AG09309 (cell line): ENCODE data around the gene OR6S1.

Source experiments
- DNase-seq: peaks from one replicate; pipeline ENCODE4 v3.0.0-alpha.2; 2010; ENCODE audit warnings: low read depth
- H3K4me3 ChIP-seq: 2 replicates; pipeline ENCODE4 v1.5.1; 2011; ENCODE audit warnings: mild to moderate bottlenecking, low read depth, low read length, moderate library complexity; ENCODE audit not compliant: control insufficient read depth
- CTCF ChIP-seq: IDR thresholded peaks from 2 replicates; pipeline ENCODE4 v1.5.1; 2011; ENCODE audit warnings: mild to moderate bottlenecking, low read depth, low read length, inconsistent platforms; ENCODE audit not compliant: insufficient read depth, control insufficient read depth; ENCODE audit errors: missing control alignments

Gene OR6S1

GRCh38 chr14:20684662-20685456 is 43.4 kb upstream of the OR6S1 start:
- DNase-seq: peak; percentile 8
- H3K4me3 ChIP-seq: peak overlapping the region; percentile 93
- no peak for TF ChIP-seq CTCF

DNA sequence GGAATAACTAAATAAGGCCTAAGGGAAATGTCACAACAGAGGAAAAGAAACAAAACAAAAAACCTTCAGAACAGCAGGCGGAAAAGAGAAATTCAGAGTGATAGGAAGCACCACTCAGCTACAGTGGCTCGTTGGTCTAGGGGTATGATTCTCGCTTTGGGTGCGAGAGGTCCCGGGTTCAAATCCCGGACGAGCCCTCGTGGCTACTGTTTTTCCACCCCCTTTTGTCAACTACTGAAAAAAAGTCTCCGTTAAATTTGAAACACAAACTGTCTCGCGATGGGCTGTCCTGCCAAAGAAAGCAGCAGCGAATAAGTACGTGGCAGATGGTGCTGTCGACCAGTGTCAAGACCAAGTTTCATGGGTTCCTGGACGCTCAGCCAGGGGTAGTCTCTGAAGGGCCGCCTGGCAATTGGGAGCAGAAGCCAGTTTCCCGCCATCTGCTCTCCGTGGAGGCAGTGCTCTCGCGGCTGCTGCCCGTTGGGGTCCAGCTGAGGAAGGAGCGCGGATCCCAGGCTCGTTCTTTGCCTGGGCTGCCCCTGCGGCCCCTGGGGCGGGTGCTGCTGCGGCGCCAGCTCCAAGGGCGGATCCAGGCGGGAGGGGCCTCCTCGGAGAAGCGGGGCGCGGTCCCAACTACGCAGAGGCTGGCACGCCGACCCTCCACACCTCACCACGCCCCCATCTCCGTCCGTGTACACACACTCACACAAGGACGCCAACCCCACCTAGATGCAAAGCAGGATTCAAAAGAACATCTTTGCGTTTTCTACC is 42.6 kb upstream of the OR6S1 start, which contains the start of gene RNASE4:
TSS of gene RNASE4 (plus strand) at position 670 of the 771 bp plus-strand sequence. CDS start 14,812 bp downstream, outside the sequence.
- no peak for TF ChIP-seq CTCF
- H3K4me3 ChIP-seq: peak within 1 kb of the TSS; percentile 93
- DNase-seq: peak; percentile 72

DNA sequence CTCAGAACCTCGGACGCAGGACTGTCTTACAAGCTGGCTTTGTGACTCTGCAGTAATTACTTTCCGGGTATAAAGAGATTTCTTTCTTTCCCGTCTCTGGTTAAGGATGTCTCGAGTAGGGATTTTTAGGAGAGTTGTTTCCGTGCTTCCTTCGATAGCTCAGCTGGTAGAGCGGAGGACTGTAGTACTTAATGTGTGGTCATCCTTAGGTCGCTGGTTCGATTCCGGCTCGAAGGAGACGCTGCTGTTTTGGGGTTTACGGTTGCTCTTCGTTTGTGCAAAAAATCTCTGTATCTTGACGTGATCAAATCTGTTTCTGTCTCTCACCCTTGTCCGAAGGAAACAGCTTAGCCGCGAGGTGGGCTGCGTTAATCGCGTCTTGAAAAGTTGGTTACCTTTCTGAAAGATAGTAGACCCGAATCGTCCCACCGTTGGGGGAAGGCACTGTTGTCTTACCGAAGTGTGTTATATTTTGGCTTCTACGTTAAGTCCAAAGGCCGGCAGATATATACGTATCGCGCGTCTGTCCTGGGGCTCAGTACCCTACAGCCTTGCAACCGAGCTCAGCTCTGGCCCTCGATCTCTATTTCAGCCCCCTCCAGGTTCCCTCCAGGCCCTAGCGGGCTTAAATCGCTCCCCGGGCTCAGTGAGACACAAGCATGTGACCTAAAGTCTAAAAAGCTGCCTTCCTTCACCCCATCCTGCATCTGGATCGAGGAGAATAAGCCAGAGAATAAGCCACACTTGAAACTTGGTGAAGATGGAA is 41.8 kb upstream of the OR6S1 start:
- peak overlapping the region; percentile 93 for H3K4me3 ChIP-seq
- TF ChIP-seq CTCF: no peak
- peak; percentile 87 for DNase-seq

- TF ChIP-seq CTCF: no peak
- DNase-seq: peak; percentile 79
- H3K4me3 ChIP-seq: peak overlapping the region; percentile 93
These were observed 41.1 kb upstream of the OR6S1 start for GRCh38 chr14:20682435-20683124.

GRCh38 chr14:20682127-20682434 is 40.6 kb upstream of the OR6S1 start:
- DNase-seq: no peak
- peak overlapping the region; percentile 93 for H3K4me3 ChIP-seq
- no peak for TF ChIP-seq CTCF

- DNase-seq: peak; percentile 45
- no peak for TF ChIP-seq CTCF
- H3K4me3 ChIP-seq: peak overlapping the region; percentile 93
These were observed 40.0 kb upstream of the OR6S1 start for GRCh38 chr14:20681348-20682126.
